GM12872 (cell line): ENCODE measurements around the gene DOCK11.
A peak's percentile ranks its signal among the peaks of the same experiment; 100 is the strongest.

ENCODE experiments used
- TF ChIP-seq, protein P1 (sequence below): IDR thresholded peaks from 3 replicates; pipeline ENCODE4 v1.5.1; 2011; ENCODE audit warnings: low read depth, mild to moderate bottlenecking, low read length, moderate library complexity; ENCODE audit not compliant: insufficient read depth

Gene DOCK11

DNA sequence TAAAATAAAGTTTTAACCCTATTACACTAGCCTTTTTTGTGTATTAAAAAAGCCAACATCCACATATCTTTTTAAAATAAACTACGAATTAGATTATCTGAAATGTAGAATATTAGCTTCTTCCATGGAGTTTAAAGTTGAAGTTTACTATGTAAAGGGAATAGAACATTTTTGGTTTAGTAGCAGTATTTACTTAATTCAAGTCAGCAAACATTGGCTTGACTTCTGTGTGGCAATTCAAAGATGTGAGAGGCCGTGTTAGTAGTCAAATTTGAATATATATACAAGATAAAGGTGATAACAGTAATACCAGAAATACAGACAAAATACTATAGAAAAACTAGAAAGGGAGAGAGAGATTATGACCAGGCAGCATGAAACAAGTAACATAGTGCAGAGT, 116.7 kb downstream of the DOCK11 start:
- TF ChIP-seq, protein P1, sequence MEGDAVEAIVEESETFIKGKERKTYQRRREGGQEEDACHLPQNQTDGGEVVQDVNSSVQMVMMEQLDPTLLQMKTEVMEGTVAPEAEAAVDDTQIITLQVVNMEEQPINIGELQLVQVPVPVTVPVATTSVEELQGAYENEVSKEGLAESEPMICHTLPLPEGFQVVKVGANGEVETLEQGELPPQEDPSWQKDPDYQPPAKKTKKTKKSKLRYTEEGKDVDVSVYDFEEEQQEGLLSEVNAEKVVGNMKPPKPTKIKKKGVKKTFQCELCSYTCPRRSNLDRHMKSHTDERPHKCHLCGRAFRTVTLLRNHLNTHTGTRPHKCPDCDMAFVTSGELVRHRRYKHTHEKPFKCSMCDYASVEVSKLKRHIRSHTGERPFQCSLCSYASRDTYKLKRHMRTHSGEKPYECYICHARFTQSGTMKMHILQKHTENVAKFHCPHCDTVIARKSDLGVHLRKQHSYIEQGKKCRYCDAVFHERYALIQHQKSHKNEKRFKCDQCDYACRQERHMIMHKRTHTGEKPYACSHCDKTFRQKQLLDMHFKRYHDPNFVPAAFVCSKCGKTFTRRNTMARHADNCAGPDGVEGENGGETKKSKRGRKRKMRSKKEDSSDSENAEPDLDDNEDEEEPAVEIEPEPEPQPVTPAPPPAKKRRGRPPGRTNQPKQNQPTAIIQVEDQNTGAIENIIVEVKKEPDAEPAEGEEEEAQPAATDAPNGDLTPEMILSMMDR, result no peak

DNA sequence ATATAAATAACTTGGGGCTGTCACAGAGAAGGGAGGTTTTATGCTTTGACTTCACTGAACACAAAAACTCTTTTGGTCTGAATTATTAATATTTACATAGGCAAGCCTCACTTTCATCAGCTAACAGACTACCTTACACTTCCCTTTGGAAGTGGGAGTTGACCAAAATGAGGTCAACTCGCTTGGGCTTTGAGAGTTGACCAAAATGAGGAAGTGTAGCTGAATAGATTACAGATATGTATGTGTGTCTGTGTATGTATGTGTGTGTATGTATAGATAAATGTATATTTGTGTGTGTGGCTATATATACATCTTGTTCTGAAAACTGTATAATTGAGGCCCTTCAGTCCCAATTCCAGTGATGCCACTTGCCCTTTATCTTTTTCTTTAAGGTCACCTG, 118.5 kb downstream of the DOCK11 start:
- TF ChIP-seq, protein P1, result no peak

DNA sequence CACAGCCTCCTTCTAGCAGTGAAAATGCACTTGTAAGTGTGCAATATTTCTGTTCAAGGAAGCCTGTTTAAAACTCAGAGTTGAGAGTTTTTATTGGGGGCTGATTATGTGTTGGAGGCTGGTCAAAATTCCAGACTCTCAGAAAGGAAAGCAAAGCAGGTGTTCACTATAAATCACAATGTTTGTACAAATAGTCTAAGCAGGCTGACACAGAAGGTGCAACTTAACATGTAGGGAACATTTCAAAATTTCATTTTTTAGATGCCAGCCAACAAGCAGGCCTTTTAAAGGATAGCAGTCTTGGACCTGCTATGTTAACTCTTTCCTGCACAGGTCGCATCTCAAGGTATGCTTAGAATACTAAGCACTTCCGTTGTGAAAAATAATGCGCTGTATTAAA, 119.5 kb downstream of the DOCK11 start:
- TF ChIP-seq, protein P1, result no peak

DNA sequence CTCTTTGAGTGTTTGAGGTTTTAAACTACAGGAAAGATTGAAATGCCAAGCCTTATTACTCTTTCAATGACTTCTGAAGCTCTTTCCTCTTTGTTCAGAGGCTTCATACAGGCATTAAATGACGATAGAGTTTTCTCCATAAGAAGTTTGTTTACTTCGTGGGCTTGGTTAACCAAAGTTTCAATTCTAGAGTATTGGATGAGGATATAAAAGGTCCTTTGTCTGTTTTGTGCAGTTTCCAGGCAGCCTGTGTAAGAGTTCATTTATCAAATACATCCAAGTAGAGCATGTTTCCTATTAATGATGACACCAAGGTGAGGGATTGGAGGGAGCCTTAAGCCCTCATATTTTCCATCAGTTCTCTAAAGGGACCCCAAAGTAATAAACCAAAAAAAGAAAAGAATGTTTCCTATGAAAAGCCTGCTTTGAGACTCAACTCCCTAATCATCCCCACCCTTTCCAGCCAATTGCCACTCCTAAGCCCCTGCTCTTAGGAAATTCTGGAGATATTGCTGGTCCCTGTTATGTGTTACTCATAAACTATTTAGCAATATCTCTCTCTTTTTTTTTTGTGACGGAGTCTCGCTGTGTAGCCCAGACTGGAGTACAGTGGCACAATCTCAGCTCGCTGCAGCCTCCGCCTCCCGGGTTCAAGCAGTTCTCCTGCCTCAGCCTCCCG, 125.6 kb downstream of the DOCK11 start:
- TF ChIP-seq, protein P1, result no peak

DNA sequence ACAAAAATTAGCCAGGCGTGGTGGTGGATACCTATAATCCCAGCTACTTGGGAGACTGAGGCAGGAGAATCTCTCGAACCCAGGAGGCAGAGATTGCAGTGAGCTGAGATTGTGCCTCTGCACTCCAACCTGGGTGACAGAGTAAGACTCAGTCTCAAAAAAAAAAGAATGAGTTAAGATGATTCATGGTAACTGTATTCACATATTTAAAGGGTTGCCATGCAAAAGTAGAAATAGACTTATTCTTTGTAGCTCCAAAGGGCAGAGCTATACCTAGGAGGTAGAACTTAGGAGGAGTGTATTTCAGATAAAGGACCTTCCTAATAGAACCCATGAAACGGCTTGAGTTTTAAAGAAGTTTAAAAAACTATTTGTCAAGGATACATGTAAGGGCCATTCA, 127.4 kb downstream of the DOCK11 start:
- TF ChIP-seq, protein P1, result no peak

DNA sequence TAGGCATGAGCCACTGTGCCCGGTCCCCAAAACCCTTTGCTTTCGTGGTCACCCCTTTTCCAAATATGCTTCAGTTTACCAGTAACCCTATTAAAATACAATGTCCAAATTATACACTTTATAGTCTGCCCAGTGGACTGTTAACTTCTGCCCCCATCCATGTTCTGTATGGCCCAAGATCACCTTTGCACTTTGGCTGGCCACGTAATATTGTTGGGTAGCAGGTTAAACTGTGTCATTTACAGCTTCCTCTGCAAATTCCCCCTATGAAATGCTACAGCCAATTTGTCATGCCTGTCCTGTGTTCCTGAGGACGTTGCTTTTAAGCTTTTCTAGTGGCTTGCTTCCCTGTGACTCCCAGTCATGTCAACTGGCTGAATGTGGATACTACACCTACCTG, 130.7 kb downstream of the DOCK11 start:
- TF ChIP-seq, protein P1, result no peak

DNA sequence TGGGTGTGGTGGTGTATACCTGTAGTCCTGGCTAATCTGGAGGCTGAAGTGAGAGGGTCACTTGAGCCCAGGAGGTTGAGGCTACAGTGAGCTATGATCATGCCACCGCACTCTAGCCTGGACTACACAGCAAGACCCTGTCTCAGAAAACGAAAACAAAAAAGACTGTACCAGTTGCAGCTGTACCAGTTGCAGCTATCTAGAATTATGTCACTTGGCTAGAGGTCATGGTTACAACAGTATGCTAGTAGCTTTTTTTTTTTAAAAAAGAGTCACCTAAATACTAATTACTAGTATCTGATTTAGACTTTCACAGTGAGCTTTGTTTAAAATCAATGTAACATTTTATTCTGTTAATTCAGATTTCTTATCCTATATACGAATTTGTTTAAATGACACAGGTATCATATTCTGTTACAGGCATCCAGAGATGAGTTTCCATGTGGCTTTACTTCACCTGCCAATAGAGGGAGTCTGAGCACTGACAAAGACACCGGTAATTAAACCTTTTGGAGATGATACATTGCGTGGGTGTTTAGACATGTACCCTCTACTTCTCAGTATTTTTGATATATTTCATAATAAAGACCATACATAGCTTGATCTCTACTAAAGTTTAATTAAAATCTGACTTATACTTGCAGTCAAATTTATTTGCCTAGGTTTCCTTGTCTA, 131.6 kb downstream of the DOCK11 start:
- TF ChIP-seq, protein P1, result peak; percentile 27; the same call in 1 of the 3 replicates
